Measurements from ENCODE around the gene SH3RF3.
A peak's percentile ranks its signal among the peaks of the same experiment; 100 is the strongest.

SH3RF3 gene

DNA sequence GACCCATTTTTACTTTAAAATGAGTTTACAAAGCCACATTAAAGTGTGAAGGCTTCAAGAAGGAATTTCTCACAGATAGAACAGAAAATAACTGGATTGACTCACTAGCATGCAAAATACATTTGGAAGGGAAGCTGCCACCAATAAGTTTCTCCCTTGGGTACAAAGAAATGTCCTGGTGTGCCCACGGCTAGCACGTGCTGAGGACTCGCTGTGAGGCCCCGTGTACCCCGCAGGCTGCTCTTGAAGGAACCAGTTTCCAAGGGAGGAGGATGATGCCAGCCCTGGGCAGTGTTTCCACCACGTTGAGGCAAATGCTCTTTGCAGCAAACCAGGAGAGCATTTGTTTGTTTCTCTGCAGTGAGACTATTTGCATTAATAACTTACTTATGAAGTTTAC lies 207.3 kb downstream of the SH3RF3 start:
- peak; percentile 62 for DNase-seq (ENCODE audit: low read depth)
- H3K4me3 ChIP-seq (ENCODE audit: low read depth, low read length): no peak overlapping the region
- TF ChIP-seq, protein P1, sequence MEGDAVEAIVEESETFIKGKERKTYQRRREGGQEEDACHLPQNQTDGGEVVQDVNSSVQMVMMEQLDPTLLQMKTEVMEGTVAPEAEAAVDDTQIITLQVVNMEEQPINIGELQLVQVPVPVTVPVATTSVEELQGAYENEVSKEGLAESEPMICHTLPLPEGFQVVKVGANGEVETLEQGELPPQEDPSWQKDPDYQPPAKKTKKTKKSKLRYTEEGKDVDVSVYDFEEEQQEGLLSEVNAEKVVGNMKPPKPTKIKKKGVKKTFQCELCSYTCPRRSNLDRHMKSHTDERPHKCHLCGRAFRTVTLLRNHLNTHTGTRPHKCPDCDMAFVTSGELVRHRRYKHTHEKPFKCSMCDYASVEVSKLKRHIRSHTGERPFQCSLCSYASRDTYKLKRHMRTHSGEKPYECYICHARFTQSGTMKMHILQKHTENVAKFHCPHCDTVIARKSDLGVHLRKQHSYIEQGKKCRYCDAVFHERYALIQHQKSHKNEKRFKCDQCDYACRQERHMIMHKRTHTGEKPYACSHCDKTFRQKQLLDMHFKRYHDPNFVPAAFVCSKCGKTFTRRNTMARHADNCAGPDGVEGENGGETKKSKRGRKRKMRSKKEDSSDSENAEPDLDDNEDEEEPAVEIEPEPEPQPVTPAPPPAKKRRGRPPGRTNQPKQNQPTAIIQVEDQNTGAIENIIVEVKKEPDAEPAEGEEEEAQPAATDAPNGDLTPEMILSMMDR (IDR thresholded peaks at IDR 0.05; ENCODE audit: low read depth, low read length): no peak
- TF ChIP-seq, protein P2, sequence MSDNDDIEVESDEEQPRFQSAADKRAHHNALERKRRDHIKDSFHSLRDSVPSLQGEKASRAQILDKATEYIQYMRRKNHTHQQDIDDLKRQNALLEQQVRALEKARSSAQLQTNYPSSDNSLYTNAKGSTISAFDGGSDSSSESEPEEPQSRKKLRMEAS (IDR thresholded peaks at IDR 0.05; ENCODE audit: low read depth, low read length): 0 out of 2 replicates have a peak, but pooled peaks have one; percentile 29

DNA sequence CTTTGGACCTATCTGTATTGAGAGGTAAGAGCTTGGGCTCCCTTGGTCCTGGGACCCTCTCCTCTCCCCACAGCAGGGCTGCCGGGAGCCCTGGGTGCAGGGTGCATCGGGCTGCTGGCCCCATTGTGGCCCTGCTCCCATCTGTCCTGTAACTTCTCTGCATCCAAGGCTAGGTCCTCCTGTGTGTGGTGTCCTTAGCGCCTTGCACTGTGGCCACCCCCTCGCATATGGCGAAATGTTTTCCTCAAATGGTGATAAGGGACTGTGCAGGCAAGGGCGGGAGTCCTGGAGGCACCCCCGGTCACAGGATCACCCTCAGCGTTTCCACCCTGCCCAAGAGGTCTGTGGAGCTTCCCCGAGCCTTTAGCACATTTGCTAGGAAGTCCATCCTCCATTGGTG lies 208.2 kb downstream of the SH3RF3 start:
- no peak overlapping the region for H3K4me3 ChIP-seq (ENCODE audit: low read depth, low read length)
- DNase-seq (ENCODE audit: low read depth): peak; percentile 60
- TF ChIP-seq, protein P2 (IDR thresholded peaks at IDR 0.05; ENCODE audit: low read depth, low read length): no peak
- TF ChIP-seq POLR2A (IDR thresholded peaks at IDR 0.05; ENCODE audit: extremely low read depth, insufficient read length): no peak
- TF ChIP-seq MYC (IDR thresholded peaks at IDR 0.05; ENCODE audit: low read depth, low read length): no peak
- TF ChIP-seq, protein P1 (IDR thresholded peaks at IDR 0.05; ENCODE audit: low read depth, low read length): no peak

DNA sequence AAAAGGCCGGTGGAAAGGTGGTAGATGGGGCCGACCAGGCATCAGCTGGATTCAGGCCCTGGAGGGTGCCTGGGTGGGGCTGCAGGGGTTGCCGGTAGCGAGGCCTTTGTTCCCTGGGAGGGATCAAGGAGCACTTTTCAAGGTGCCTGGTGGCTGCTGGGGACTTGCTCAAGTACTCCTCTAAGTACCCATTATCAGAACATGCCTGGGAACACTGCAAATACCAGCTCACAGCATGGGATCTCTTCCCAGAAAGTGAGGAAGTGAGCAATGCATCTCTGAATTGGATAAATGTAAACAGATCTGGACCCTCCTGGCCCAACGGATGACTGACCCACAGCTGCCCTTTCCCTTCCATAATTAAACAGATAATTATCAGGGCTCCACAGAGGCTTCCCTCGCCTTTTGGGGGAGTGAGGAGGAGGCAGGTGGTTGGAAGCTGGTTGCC lies 210.5 kb downstream of the SH3RF3 start:
- TF ChIP-seq, protein P1 (IDR thresholded peaks at IDR 0.05; ENCODE audit: low read depth, low read length): no peak
- TF ChIP-seq POLR2A (IDR thresholded peaks at IDR 0.05; ENCODE audit: extremely low read depth, insufficient read length) (no peak), MYC (IDR thresholded peaks at IDR 0.05; ENCODE audit: low read depth, low read length) (no peak)
- TF ChIP-seq, protein P2 (IDR thresholded peaks at IDR 0.05; ENCODE audit: low read depth, low read length): no peak
- no peak for DNase-seq (ENCODE audit: low read depth)

DNA sequence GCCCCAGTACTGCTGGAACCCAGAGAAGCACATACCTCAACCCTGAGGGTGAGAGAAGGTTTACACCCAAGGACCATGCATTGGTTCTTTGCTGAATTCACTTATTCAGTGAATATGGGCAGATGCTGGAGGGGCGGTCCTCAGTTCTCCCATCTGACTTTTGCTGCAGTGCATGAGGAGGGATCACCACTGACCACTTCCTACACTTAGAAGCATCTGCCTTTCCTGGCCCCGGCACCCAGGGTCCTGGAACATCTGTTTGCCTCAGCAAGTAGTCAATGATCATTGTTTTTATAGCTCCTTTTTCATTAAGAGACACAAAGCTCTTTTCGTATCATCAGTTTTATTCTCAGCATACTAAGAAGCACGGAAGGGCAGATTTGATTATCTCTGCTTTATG lies 211.4 kb downstream of the SH3RF3 start:
- TF ChIP-seq POLR2A (IDR thresholded peaks at IDR 0.05; ENCODE audit: extremely low read depth, insufficient read length) (no peak), MYC (IDR thresholded peaks at IDR 0.05; ENCODE audit: low read depth, low read length) (no peak)
- TF ChIP-seq, protein P1 (IDR thresholded peaks at IDR 0.05; ENCODE audit: low read depth, low read length): no peak
- TF ChIP-seq, protein P2 (IDR thresholded peaks at IDR 0.05; ENCODE audit: low read depth, low read length): no peak
- no peak overlapping the region for H3K4me3 ChIP-seq (ENCODE audit: low read depth, low read length)
- DNase-seq (ENCODE audit: low read depth): no peak

More for the DNA sequence above, 210.5 kb downstream of the SH3RF3 start:
- H3K4me3 ChIP-seq (ENCODE audit: low read depth, low read length): no peak overlapping the region

DNA sequence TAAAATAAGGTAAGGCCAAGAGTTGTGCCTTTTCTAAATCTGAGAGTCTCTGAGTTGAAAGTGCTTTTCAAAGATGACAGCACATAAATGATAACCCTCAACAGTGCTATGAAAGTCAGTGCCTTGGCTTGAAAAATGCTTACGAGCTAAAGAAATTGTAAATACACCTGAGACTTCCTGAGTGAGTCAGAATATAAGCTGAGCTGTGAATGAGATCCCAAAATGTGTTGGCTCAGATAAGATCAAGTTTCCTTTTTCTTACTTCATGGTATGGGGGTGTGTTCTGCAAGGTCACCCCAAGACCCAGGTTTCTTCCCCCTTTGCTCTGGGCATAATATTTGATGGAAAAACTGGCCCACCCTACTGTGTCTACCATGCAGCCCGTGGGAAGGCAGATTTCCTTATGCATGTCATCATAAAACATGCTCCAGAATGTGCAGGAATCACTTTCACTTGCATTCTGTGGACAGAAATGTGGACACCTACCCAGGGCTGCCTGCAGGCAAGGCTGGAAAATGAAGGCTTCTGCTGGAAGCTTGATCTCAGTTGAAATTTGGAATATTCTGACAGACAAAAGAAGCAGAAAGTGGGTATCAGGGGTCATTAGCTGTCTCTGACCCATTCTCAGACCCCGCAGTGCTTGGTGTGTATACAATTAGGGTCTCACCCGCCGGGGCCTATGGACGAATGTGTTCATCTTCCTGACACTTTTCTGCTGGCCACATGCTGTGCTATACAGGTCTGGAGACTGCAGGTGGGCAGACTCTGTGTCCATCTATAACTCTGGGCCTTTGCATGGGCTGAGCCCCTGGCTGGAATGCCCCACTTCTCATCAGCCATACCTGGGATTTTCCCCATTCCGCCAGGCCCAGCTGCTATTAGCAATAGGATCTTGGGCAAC lies 212.6 kb downstream of the SH3RF3 start:
- no peak for TF ChIP-seq POLR2A (IDR thresholded peaks at IDR 0.05; ENCODE audit: extremely low read depth, insufficient read length)
- TF ChIP-seq, protein P1 (IDR thresholded peaks at IDR 0.05; ENCODE audit: low read depth, low read length): no peak
- no peak for TF ChIP-seq MYC (IDR thresholded peaks at IDR 0.05; ENCODE audit: low read depth, low read length)
- TF ChIP-seq, protein P2 (IDR thresholded peaks at IDR 0.05; ENCODE audit: low read depth, low read length): no peak
- no peak overlapping the region for H3K4me3 ChIP-seq (ENCODE audit: low read depth, low read length)
- DNase-seq (ENCODE audit: low read depth): no peak

Data from NB4 (cell line).